HG03439 (cell line): ENCODE results near the gene CLTCL1.
"Not testable (repeated sequence)": the region's sequence is repeated elsewhere in the genome, so short reads cannot be mapped to it uniquely, and the experiment has no call there.

Experiments
- ATAC-seq: cut with Tn5 transposase; IDR thresholded peaks from one replicate; pipeline ENCODE4 v1.9.1; 2021; ENCODE audit warnings: mild to moderate bottlenecking, moderate library complexity; ENCODE audit not compliant: unreplicated experiment

The CLTCL1 gene

DNA sequence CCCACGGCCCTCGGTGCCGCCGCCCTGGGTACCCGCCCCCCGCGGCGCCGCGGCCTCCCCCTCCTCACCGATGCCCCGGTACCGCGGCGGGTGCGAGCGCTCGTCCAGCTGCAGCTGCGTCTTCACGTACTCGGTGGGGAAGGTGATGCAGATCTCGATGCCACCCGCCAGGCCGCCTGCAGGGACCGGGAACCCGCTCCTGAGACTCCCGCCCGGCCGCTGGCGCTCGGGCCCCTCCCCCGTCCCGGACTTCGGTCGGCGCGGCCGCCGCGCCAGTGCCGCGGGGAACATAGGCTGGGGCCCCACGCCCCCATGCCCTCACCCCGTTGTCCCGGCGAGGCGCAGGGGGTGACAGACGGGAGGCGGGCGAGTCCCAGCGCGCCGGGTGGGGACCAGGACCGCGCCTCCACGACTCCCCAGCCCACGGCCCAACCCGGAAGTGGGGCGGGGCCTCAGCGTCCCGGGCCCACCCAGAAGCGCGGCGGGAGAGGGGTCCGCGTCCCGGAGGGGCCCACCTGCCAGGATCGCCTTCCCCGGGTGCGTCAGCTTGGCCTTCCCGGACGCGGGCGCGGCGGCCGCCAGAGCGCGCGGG is 113.4 kb downstream of the CLTCL1 start:
- ATAC-seq, result peak; percentile 37

DNA sequence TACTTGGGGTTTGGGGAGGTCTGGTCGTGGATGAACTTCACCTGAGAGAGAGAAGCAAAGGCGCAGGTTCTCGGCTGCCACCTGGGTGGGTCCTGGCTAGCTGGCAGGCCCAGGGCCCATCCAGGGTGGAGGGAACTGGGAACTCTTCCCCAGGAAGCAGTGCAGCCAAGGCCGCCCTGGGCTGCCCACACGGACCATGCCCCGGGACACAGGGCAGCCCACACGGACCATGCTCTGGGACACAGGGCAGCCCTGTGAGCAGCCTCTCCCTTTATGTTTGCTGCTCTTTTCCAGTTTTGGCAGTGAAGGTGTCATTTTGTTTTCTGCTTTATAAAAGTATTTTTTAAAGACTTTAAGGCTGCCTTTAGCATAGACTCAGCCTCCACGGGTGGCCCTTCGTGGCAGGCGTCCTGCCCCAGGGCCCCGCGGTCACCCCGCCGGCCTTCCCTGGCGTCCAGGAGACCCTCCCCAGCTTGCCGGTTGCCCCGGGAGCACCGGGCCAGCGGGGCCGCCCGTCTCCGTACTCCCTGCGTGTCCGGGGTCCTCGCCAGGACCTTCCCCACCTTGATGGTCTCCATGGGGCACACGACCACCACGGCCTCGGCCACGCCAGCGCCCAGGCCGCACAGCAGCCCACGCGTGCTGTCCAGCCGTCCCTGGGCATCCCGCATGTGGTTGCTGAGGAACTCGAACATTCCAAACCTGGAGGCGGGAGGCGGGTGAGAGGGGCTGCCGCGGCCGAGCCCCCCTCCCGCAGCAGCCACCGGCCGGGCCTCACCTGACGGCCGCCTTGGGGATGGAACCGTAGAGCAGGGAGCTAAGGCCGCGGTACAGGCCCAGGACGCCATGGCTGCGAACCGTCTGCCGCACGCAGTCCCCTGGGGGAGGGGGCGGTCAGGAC is 114.1 kb downstream of the CLTCL1 start:
- no peak for ATAC-seq

DNA sequence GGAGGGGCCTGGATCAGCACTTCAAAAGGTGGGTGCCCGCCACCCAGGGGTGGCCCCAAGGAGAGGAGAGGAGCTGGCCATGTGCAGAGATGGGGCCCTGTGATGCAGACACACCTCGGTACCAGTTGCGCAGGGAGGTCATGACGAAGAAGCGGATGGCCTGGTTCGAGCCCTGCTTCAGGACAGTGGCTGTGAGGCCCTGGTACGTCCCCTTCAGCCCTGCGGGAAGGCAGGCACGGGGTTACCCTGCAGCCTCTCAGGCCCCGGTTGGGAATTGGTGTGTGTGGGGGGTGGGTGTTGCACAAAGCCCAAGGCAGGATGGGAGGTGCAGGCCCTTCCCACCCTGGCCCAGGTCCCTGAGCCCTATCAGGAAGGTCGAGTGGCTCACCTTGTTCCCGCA is 114.8 kb downstream of the CLTCL1 start:
- no peak for ATAC-seq

DNA sequence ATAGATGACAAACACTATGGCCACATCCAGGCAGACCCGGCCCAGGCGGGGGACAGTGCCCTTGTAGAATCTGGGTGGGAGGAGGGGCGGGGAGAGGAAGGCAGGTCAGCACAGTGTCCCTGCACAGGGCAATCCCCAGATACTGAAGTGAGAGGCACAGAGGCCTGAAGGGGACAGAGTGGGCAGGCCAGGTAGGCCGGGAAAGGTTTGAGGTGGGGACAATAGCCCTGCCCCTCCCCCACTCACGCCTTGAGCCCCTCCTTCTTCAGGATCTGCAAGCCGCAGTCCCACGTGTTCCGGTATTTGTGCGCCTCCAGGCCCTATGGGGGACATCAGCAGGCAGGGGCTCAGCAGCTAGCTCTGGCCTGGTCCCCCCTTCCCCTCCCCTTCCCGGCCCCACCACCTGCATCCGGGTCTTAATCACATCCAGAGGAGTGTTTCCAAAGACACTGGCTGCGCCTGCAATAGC is 115.3 kb downstream of the CLTCL1 start:
- ATAC-seq, result no peak

DNA sequence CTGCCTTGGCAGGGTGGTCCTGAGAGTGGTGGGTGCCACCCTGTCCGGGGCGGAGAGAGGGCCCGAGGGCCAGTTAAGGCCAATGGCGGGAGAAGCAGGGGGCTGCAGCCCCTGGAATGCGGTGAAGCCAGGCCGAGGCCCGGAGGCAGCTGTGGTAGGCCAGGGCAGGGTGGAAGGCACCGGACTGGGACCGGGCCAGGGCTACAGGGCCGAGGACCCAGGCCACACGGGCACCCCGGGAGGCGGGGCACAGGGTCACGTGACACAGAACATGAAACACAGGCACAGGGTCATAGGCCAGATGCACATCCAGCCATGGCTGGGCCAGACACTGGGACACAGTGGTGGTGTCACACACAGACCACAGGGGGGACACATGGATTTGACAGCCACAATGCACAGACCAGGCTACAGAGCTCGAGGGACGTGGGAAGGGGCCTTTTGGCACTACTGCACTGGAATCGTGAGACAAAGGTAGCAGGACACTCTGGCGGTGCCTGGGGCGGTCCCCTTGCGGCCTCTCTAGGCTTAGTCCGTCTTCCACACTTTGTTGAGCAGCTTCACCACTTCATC is 115.8 kb downstream of the CLTCL1 start:
- ATAC-seq, result no peak

DNA sequence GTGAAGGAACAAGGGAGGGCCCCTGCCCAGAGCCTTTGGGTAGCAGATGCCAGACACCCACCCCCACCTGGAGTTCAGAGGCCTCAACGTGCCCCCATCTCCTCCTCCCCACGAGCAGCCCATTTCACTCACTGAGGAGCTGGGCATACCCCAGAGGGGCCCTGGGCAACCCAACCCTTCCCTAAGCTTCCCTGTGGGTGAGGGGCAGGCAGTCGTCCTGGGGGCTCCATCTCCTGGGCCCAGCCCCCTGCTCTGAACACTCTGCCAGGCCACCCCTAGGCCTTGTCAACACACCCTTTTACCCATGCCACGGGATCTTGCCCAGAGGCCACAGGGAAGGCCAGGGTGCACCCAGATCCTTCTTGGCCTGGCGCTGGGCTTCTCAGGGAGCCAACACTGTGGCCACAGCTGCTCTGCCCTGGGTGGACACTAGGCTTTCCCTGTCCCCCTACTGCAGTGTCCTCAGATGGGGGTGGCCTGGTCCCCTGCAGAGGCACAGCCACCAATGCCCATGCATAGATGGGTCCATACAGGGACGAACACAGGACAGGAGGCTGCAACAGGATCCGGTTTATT is 116.4 kb downstream of the CLTCL1 start:
- ATAC-seq, result no peak

DNA sequence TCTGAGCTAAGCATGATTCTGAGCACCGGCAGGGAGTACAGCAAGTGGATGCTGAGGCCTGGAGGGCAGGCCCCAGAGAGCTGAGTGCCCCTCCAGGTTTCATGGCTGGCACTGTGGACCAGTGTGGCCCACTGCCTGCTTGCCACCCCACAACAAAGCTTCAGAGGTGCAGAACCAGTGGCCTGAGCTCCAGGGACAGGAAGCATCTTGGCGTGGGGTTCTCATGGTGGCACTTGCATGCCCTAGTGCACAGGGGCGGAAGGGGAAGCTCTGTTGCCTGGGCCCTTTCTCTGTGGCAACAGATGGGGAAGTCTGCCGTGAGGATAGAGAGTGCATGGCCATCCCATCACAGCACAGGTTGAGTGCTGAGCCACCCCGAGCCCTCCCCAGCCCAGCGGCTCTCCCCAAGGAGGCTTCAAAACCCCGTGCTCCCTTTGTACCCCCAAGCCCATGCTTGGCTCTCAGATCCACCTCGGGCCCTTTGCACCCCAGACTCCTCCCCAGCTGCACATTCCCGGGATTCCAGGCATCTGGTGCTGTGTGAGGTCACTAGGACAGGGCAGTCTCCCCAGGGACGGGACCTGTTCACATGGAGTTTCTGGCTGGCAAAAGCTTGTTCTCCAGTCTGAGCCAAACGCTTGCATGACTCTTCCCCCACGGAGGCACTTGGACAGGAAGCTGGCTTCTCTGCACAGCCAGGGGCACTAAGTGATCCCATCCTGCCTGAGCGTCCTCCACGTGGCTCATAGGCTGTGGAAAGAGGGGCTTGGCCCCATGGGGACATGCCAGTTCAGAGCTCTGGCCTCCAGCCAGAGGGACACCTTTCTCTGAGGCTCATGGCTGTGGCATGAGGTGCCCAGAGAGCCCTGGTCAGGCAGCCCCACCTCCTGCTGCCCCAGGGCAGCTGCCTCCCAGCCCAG is 117.2 kb downstream of the CLTCL1 start:
- no peak for ATAC-seq

DNA sequence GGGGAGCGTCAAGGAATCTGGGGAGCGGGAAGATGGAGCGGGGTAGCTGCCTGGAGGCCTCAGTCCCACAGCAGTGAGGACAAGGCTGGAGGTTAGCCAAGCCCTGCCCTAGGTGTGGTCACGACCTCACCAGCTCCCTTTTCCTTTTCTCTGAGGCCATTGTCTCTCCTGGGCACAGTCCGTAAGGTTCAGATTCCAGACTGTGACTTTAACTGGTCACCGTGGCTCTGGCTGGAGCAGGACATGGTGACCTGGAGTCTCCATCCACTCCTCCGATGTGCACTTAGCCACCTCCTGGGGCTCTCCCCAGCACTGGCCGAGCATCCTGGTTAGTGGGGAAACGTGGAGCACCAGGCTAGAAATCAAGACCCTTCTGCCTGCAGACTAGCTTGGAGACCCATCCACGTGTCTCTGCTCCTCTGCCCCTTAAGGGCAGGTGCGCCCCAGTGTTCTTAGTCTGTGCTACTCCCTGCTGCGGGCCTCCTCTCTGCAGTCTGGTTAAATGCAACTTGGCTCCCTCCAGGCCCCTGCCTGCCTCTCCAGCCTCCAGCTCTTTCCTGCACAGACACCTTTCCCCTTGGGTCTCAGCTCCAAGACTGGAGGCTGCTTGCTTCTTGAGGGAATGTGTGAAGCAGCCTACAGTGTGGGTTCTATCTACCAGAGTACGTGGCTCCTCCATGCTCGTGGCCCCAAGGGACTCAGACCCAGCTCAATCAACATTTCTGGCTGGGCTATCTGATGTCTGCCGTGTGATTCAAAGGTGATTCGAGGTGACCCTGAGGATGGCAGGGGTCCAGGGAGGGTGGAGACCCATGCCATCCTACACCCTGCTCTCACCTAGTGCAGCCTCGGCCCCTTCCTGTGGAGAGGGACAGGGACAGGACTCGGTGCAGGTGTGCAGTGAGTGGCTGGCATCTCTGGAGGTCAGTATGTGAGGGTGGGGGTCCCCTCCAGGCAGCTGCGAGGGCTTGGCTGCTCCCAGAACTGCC is 118.2 kb downstream of the CLTCL1 start:
- no peak for ATAC-seq

DNA sequence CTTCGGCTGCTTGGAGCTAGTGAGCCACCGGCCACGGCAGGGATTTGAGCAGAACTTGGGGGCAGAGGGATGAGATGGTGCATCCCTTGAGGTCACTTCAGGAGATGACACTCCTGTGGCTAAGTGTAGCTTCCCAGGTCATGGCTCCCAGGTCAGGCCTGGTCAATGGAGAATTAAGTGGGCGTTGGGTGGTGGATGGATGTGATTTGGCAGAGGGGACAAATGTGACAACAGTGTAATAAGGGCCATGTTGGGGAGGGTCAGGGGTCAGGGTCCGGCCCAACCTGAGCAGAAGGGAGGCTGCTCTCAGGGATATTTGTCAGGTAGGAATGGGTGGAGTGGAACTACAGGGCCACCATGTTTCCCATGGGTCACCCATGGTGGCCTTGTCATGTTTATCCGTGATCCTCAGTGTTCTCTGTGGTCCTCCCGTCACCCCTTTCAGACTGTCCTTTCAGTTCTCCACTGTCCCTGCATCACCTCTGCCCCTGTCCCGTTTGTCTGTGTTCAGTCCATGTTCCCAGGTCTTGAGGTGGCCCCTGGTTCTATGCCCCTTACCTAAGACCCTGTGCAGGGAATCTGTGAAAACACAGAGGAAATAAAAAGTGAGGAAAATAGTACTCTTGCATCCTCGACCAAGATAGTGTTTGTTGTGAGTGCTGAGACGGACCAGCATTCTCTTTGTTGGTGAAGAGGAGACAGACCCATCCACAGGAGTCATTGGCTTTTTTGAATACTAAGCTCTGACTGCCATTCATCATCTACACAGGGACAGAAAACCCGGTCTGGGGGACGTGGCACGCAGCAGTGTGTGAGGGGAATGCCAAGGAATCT is 119.1 kb downstream of the CLTCL1 start:
- no peak for ATAC-seq

DNA sequence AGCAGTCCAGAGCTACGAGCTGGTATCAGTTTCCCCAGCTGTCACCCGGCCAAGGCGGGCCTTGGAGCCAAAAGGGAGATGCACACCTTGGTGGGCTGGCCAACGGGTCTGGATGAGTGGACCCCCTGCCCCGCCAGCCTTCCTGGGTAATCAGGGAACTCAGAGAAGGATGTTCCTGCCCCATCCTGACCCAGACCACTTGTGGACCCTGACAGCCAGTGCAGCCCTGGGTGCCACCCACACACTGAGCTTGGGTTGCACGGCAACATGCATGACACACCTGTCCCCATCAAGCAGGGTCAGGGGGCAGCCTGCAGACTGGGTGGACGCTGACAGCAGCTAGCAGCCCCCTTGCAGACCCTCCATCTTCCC is 121.6 kb downstream of the CLTCL1 start:
- ATAC-seq, result no peak

DNA sequence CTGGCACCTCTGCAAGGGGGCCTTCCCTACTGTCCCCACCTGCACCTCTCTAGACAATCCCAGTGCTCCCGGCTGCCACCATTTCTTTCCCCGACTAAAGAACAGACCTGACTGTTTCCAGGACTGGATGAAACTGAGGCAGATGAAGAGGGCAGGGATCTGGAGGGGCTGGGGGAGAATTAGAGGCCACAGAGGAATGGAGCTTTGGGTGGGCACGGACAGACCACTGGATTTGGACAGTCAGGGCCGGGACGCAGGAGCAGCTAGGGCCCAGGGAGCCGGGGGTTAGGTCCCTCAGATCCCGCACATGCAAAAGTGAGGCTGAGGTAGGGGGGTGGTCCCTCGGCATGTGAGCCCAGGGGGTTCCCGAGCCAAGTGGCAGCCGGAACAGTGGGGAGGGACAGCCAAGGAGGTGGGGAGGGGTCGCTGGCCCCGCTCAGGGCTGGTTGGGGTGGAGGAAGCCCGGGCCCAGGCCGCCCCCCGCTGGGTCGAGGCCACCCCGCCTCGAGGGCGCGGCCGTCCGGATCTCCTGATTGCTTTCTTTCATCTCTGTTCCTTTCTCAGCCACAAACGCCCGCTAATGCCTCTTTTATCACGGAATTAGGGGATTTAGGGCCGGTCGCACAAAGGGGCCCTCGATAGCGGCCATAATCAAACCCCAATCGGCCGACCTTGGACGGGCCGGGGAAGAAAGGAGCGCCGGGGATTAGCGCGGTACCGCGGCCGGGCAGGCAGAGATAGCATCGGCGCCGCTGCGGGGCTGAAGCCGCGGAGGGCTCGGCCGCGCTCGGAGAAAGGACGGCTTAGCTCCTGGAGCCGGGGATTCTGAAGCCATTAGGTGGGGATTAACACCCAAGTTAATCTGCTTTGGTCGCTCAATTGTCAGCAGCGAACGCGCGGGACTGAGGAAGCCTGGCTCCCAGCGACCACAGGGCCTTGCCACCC is 122.2 kb downstream of the CLTCL1 start:
- ATAC-seq, result no peak

DNA sequence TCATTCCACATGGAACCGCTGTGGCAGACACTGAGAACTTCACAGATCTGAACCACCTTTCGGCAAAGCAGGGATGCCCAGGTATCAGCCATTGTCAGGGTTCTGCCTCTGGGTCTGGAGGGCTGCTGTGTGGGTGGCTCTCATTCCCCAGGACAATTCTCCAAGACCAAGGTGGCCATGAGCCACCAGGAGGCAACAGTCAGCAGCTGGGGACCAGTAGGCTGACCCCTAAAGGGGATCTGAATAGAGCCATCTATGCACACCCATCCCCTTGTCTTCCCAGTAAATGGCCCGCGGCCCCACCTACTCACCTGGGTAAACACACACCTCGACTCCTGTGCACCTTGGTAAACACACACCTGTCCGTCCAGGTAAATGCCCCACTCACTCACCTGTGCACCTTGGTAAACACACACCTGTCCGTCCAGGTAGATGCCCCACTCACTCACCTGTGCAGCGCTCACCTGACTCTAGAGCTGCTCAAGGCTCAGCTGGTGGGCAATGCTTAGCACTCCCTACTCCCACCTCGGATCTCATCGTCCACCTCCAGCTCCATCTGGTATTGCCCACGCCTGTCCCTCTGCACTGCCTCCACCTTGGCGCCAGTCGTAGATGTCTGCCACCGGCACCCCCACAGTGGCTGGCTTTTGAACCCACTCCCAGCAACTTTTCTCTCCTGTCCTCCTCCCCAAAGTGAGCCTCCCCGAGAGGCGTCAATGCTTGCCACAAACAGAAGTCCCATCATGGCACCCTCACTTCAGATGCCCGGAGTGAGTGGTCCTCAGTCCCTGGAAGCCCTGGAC is 123.2 kb downstream of the CLTCL1 start:
- ATAC-seq, result no peak

DNA sequence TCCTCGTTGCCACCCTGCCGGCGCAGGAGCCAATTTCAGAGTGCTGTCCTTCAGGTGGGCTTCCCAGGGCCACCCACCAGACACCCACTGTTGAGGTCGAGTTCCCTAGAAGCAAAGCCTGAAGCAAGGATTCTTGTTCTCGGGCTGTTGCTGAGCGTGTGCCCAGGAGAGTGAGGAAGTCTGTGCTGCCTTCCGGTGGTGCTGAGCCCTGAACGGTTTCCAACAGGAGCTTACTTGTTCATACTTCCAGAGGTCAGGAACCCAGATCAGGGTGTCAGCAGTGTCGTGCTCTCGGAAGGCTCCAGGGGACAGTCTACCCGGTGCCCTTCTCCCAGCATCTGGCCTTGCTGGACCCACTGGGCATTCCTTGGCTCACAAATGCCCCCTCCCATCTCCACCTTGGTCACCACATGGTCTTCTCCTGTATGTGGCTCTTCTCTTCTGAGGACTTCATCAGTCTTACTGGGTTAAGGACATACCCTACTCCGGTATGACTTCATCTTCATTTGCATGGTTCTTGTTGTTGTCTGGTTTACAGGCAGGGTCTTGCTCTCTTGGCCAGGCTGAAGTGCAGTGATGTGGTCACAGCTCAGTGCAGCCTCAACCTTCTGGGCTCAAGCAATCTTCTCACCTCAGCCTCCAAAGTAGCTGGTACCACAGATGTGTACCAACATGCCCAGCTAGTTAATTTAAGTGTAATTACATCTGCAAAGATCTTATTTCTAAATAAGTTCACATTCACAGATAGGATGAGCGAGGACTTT is 124.2 kb downstream of the CLTCL1 start:
- ATAC-seq, result no peak

DNA sequence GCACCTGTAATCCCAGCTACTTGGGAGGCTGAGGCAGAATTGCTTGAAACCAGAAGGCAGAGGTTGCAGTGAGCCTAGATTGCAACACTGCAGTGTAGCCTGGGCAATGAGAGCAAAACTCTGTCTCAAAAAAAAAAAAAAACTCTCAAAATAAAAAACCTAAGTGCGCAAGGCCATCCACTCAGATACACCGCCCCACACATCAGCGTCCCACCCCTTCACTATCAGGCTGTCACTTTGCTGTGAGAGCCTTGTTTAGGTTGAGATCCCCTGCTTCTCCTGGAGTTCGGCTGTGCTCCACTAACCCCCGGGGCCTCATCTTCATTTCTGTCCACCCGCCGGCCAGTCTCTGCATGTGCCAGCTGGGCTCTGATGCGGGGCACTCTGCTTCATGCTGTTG is 125.1 kb downstream of the CLTCL1 start:
- ATAC-seq, result no peak

DNA sequence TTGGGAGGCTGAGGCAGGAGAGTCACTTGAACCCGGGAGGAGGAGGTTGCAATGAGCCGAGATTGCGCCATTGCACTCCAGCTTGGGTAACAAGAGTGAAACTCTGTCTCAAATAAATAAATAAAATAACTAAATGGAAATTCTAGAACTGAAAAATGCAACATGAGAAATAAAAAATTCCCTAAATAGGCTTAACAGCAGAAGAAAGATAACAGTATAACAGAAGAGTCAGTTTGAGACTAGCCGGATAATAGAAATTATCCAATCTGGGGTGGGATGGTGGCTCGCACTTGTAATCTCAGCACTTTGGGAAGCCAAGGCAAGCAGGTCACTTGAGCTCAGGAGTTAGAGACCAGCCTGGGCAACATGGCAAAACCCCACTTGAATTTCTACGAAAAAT is 127.1 kb downstream of the CLTCL1 start:
- no peak for ATAC-seq

DNA sequence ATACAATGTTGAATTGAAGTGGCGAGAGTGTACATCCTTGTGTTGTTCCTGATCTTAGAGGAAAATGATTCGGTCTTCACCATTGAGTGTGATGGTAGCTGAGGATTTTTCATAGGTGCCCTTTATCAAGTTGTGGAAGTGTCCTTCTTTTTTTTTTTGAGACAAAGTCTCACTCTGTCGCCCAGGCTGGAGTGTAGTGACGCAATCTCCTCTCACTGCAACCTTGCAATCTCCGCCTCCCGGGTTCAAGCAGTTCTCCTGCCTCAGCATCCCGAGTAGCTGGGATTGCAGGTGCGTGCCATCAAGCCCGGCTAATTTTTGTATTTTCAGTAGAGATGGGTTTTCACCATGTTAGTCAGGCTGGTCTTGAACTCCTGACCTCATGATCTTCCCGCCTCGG is 132.9 kb downstream of the CLTCL1 start:
- not testable (repeated sequence) for ATAC-seq
